Activated CD4-positive, alpha-beta T cell treated with anti-CD3 and anti-CD28 coated beads, Interleukin-10, Interleukin-2, amounts not matched to agents 100 ng/mL and 50 ng/mL, durations not matched to agents 16 hours and 8 hours (primary cell): ENCODE data around the gene TM4SF4.

Experiments used
- DNase-seq: peaks from one replicate; pipeline ENCODE4 v3.0.0-alpha.2; 2020

TM4SF4 gene

DNA sequence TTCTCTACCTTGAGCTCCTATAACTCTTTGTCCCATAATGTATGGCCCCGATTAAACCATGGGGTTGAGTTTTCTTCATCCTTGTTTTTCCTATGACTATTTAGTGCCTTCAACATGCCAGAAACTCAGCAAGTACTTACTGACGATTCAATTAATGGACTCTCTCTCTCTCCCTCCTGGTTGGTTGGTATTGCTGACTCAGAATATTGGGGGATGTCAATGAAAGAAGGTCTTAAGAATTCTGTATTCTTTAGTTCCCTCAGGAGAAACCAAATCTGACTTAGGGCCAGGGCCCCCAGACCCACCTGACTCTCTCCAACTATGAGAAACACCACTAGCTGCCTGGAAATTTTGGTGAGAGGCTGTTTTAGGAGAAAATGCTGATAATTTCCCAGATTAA is 40.8 kb downstream of the TM4SF4 start:
- DNase-seq, result no peak

DNA sequence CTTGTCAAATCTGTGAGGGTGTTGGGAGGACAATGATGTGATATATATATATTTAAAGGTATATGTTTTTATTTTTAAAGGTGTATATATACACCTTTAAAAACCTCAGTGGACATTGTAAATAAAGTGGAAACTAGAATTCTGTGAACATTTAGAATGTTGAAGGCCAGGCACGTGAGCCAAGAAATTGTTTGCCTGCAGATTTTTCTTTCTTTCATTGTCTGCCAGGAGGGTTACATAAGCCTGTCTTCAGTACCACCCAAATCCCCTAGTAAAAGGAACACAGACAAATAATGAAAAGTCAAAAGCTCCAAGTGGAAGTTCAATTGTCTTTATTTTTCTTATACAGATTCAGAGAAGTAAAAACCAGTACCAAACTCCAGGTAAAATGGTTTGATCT is 42.4 kb downstream of the TM4SF4 start:
- DNase-seq, result no peak

DNA sequence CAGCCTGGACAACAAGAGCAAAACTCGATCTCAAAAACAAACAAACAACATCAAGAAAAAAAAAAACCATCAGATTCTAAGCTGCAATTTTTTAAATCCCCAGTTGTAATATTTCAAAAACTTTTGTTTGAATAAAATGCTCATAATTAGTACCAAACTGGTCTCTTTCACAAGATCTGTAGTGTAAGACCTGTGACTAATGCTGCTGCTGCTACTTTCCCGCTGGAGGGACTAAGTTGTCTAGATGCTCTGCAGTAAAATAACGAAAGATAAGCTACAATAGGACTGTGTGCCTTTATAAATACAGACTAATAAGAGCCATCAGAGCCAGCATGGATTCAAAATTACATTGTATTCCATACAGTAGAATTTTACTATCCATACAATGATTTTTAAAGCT is 45.4 kb downstream of the TM4SF4 start:
- no peak for DNase-seq

DNA sequence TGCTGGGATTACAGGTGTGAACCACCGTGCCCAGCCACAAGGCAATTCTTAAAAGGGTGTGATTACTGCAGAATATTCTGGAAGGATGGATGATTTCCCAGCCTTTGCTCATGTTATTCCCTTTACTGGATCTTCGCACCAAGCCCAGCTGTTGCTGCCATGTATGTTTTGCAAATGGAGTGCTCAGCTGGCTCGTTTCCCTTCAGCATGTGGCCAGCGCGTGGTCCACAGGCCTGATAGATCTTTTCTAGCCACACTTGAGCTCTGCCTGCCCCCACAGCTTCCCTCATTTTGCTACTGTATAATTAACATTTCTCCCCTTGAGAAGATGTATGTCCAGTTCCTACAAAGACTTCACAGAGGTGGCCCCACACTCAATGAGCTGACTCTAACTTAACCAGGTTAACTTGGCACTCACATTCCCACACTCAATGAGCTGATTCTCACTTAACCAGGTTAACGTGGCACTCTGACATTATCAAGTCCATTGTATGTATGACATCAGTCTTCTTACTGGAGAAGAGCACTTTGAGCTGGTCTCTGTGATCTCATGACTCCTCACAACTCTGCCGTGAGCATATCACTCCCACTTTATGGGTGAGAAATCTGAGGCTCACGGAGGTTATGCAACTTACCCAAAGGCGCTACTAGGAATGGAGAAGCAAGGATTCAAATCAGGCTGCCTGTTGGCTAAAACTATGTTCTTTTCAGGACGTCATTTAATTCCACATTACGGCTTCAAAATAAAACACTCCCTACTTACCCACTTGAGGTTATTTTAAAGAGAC is 49.2 kb downstream of the TM4SF4 start:
- no peak for DNase-seq

DNA sequence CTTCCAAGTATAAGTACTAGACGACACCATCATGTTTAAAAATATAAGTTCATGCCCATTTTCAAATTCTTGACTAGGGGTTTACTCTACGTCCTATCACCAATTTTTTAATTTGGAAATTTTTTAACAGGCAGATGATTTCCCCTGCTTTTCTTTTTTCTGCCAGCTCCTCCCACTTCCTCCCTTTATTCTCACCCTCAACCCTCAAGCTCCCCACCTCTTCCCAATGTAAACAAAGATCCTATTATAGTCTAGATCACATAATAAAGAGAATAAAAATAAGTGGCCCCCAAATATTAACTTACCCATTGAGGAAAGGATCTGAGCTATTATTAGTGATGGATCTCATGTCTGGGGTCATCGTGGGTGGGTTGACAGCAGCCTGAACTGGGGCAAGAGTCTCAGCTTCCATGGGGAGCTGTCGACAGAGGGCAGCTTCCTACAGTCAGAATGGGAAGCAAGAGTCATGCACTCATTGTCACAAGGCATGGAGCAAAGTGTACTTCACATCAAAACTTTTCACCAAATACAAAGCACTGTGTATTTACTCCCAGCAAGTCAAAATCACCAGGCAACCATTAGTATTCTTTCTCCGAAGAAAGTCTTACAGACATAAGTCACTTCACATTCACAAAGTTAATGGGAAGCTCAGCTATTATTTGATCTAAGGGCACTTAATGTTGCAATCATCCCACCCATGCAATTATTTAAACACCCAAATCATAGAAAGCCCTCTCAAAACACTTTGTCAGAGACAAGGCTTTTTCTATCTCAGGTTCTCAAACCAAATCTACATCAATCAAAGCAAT is 53.2 kb downstream of the TM4SF4 start:
- no peak for DNase-seq

DNA sequence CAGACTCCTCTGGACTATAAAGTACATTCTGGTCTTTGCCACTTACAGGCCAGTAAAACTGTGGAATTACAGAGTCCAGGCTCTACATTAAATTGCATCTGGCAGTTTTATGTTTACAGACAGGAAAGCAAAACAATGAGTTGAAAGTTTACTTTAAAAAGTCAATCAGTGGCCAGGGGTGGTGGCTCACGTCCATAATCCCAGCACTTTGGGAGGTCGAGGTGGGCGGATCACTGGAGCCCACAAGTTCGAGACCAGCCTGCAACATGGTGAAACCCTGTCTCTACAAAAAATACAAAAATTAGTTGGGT is 53.8 kb downstream of the TM4SF4 start:
- no peak for DNase-seq

DNA sequence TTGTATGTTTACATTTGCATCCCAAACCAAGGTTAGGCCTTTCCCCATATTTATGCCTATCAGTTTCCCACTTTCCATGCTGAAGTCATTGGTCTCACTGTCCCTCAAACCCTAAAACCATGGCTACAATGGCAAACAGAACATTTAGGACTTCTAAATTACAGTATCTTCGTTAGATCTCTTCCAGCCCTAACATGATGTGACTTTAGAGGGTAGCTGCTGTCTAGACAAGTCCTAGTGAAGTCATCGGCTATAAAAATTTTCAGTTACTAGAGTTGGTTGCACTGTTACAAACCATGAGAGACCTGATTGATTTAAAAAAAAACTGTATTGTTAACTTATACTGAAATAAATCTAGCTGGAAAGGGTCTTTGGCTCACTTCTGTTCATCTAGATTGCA is 54.6 kb downstream of the TM4SF4 start:
- DNase-seq, result no peak

DNA sequence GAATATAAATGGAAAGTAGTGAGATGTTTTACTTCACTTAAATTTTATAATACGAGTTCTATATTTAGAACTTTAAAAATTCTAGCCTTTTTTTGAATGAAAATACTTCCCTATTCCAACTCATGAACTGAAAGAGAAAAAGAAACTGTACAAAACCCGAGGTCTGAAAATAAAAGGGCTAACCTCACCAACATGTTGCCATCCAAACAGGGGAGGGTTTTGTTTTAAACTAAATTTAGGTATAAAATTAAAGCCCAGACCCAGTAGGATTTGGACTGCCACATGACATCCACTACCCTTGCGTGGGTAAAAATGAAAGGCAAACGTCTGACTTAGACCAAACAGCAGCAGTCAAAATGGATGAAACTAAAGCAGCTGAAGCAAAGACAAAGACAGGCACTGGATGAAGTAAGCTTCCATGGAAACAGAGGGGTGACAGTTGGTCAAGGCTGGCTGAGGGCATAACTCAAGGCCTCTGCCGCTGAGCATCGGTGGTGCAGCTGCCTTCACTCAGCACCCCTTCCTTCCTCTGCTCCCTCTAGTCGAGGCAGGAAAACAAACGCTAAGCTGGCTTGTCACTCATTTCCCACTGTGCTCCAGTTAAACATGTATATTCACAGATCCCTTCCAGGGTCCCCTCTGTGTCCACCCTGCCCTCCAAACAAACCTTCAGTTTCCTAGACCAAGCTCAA is 58.1 kb downstream of the TM4SF4 start:
- DNase-seq, result no peak

DNA sequence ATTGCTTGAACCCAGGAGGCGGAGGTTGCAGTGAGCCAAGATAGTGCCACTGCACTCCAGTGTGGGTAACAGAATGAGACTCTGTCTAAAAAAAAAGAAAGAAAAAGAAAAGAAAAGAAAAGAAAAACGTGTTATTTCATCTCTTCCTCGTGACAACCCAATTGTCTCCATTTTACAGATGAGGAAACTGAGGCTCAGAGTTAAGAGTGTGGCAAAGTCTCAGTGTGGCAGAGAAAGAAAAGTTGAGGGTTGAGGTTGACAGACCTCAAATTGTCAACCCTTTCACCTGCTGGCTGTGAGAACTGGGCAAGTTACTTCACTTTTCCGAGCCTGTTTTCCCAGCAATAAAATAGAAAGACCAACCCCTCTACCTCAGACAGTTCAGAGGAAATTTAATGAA is 59.6 kb downstream of the TM4SF4 start:
- no peak for DNase-seq

DNA sequence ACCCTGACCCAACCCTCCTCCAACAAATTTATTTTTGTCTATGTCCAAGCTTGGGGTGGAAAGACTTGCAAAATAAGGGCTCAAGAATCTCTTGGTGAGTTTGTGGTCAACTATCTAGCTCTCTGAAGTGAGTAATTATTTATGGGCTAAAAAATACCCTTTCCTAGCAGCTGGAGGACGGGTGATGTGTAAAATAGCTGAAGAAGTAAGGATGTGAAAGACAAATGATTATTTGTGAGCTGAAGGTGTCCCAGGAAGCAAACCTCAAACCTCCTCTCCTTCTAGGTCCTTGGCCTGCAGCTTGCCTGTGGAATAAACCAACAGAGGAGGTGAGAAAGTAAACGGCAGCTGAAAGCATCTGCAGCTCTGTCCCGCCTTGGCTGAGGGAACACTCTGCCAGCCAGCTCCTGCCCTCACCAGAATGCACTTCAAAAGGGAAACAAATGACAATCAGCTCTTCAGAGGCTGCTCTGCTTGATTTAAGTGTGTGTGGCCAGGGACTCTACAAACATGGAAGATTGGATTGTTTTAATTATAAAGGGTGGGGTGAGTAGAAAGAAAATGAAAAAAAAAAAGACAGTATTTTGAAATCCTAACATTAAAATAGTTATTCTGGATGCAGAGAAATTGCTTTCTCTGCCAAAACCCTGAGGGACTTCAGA is 60.3 kb downstream of the TM4SF4 start:
- no peak for DNase-seq

DNA sequence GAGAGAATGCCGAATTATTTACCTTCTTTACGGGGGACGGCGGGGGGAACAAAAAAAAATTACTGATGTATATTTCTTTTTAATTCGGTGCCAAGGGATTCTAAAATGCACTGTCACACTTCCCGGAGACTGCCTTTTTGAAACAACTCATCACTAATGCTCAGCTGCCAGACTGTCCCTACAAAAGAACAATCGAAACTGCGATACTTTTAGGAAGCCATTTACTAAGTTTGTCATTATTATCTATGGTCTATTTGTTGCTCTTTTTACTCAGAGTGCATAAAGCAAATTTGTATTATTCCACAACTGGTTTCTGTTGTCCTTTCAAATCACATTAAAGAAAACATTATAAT is 60.8 kb downstream of the TM4SF4 start:
- DNase-seq, result no peak

DNA sequence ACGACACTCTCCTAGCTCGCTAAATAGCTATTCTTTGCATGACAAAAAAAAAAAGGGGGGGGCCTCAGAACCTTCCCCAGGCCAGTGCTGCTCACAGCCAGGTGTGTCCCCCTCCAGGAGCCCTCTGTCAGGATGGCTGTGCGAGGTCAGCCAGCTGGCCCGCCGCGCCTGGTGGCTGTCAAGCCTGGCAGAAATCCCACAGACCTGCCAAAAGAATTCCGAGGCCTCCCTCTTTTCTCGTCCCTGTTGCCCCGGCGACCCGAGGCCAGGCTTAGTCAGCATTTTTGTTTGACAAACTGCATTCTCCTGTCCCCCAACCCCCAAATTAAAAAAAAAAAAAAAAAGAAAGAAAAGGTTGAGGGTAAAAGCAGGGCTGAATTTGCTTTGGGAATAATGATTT is 61.9 kb downstream of the TM4SF4 start:
- DNase-seq, result no peak

DNA sequence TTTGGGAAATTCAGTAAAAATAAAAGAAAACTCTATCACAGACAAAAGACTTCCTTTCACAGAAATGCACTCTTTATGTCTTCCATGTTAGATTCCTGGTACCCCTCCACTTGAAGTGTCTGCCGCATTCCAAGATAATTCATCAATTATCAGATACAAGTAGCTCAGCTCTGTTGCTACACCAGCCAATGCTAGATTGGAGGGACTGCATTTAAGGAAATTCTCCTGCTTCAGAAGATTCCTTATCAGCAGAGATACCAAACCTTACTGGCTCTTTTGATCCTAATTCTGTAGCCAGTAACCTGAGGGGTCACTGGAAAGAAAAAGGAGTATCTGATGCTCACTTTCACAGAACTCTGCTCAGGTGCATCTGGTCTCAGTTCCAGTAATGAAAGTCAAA is 63.9 kb downstream of the TM4SF4 start:
- no peak for DNase-seq

DNA sequence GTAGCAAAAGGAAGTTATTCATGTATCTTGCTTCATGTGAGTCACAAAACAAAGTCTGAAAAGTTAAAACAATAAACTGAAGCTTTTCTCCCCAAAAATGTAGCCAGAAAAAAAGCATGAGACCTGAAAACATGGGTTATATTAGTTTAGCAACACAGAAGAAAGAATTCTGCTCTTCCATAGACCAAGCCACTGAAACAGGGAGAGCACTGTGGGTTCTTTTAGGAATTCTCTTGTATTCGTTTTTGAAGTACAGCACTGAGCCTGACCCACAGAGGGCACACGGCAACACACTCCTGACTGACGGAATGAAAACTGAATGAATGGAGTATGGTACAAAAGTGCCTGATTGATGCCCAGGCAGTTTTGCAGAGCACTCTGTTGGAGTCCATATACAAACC is 66.6 kb downstream of the TM4SF4 start:
- no peak for DNase-seq

DNA sequence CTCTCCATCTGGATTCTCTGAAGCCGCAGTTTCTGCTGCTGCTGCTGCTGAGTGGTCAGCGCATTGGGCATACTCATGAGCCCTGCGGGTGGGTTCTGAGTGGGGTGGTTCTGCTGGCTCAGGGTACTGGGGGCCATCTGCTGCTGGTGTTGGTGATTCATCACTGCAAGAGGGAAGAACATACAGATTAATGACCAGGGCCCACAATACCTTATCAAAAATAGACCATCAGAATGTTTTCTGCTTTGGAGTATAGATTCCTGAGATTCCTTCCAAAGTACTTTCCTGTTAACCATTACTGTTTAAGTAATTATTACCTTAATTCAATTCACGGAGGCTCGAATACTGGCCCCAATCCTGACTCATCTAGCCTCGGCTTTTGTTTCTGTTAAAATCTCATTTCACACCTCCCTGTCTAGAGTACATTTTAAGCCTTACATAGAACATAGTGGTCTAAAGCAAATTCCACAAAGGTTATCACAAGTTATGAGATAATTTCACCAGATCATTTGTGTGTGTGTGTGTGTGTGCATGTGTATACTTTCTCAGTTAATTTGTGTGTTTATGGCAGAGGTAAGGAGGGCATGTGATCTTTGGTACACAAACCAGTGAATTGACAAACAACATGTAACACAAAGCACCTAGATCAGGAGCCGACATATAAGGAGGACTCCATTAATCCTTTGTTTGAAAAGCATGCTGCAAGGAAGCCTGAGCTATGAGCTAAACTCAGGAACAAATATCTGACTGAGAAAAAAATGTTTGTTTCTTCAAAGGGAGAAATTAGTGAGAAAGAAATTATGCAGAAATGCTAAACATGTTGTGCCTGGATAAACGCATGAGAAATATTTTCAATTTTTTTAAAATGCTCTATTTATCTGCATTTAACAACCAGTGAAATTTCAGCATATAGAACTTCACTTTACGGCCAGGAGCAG is 68.1 kb downstream of the TM4SF4 start:
- no peak for DNase-seq

DNA sequence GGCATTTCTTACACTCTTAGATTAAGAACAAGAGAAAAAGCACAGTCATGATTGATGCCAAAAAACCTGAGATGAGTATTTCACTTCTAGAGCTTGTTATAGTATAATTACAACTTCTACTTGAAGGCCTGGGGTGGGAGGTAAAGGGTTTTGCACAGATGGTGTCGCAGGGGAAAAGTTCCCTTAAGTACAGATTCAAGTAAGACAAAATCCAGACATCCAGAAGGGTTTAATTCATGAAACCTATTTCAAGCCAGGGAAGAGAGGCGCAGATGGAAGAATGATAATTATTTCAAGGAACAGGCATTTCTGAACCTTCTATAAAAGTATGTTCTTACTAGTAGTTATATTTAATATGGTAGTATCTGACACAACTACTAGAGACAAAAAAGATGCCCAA is 70.6 kb downstream of the TM4SF4 start:
- no peak for DNase-seq

DNA sequence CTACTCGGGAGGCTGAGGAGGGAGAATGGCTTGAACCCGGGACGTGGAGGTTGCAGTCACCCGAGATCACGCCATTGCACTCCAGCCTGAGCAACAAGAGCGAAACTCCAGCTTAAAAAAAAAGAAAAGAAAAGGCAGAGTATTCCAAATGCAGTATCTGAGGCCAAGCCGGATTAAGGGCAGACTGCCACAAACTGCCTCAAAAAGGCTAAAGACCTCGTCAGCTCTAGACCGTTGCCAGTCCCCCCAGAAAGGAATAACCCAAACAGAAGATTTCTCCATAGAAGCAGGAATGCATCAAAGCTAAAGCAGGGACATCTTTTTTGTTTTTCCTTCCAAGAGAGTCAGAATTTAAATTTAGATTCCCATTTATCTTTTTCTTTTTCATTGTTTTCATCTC is 72.9 kb downstream of the TM4SF4 start:
- no peak for DNase-seq

DNA sequence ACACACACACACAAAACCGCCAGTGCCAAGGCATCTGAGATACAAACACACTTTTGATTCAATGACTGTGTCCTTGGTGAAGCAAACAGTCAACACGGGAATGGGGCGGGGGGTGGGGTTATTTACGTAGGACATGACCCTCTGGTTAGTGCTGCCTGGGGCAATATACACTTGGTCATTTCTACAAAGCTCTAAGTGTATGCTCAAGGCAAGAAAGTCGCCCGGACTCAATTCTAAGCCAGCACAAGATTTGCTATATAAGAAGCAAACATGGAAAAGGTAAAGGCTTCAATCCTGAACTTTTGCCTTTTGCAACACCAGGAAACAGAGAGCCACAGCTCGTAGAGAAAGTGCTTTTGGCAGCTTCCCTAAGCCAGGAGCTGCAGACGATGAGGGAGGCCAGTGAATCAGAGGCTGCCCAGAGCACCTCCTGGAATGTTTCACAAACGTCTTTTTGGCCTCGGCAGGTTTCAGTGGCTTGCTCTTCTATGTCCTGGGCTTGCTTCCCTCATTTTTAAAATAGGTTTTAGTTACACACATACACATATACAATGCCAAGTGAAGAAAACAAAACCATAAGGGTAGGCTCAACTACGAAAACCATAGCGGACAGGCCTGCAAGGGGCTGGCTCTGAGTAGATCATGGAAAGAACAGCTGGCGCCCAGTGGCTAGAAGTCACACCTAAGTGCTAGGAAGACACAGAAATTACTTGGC is 73.6 kb downstream of the TM4SF4 start:
- no peak for DNase-seq

DNA sequence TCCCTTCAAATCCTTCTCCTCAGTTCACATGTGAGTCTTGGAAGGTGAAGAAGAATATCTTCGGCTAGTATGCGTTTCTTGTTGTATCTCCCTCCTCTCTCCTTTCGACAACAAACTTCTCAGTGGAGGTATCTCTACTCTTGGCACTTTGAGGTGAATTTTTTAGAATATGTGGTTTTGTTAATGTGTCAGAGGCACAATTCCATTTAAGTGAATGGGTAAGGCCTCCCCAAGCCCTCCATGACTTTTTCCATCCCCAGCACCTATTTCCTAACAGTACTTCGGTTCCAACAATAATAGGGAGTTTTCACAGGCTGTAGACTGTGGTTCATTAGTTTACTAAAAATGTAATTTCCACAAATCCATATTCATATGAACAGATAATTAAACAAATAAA is 74.2 kb downstream of the TM4SF4 start:
- DNase-seq, result no peak

DNA sequence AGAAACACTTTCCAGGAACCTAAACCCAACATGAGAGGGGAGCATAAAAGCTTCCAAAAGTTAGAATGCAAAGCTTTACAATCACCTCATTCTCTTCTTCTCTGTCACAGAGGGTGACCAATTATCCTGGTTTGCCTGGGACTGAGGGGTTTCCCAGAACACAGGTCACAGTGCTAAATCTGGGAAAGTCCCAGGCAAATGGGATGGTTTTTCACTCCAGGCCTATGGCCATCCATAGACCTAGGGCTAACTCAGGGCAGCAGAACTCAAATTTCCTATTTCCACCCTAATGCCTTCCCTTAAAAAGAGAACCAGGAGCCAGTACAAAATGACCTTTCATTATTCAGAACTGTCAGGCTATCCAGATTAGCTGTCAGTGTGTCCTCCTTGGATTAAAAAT is 77.0 kb downstream of the TM4SF4 start:
- no peak for DNase-seq

DNA sequence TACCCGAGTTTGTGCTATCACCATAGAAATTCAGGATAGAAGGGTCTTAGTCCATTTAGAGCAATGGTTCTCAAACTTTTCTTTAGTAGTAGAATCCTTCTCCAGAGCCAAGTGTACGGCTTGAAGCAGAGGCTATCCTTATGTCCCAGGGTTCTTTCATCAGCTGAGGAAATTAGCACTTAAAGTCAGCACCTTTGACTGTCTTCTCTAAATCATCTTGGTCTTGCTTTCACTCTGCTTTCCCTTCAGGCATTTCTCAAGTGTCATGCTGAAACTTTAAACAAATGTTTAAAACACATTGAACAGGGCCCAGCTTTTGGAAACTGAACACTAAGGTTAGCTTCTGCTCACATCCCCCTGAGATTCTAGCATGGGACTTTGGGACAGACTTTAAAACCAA is 78.2 kb downstream of the TM4SF4 start:
- DNase-seq, result no peak
